ENCODE results near the gene LSS. TPM values are rescaled to one million over a fixed set of nuclear protein-coding genes. Genes with fewer than 3 reads are reported as not detected.

Gene LSS
- total and polyA plus RNA-seq, 8 donors: 34.9 to 184 (median 54.5) TPM

DNA sequence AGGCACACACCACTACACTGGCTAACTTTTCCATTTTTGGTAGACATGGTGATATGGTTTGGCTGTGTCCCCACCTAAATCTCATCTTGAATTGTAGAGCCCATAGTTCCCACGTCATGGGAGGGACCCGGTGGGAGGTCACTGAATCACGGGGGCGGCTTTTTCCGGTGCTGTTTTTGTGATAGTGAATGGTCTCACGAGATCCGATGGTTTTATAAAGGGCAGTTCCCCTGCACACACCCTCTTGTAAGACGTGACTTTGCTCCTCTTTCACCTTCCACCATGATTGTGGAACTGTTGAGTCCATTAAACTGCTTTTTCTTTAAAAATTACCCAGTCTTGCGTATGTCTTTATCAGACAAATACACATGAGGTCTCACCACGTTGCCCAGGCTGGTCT lies 71.9 kb downstream of the LSS start:
- DNase-seq (no peak), ATAC-seq (no peak)
- Histone ChIP-seq H3K4me3 (no peak overlapping the region), H3K9me3 (peaks cover 0 to 5% of the 10 kb centered on the region in 2 donors), H3K27ac (no peak overlapping the region), H3K27me3 (peaks cover 0 to 9% of the 10 kb centered on the region in 2 donors), H3K4me1 (peaks cover 0 to 7% of the 10 kb centered on the region in 2 donors), H3K36me3 (peaks cover 0 to 8% of the 10 kb centered on the region in 2 donors)
- intact Hi-C loops (cut with DNase I): no loop called here
- TF ChIP-seq, protein P1, sequence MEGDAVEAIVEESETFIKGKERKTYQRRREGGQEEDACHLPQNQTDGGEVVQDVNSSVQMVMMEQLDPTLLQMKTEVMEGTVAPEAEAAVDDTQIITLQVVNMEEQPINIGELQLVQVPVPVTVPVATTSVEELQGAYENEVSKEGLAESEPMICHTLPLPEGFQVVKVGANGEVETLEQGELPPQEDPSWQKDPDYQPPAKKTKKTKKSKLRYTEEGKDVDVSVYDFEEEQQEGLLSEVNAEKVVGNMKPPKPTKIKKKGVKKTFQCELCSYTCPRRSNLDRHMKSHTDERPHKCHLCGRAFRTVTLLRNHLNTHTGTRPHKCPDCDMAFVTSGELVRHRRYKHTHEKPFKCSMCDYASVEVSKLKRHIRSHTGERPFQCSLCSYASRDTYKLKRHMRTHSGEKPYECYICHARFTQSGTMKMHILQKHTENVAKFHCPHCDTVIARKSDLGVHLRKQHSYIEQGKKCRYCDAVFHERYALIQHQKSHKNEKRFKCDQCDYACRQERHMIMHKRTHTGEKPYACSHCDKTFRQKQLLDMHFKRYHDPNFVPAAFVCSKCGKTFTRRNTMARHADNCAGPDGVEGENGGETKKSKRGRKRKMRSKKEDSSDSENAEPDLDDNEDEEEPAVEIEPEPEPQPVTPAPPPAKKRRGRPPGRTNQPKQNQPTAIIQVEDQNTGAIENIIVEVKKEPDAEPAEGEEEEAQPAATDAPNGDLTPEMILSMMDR (IDR thresholded peaks at IDR 0.05): no peak

DNA sequence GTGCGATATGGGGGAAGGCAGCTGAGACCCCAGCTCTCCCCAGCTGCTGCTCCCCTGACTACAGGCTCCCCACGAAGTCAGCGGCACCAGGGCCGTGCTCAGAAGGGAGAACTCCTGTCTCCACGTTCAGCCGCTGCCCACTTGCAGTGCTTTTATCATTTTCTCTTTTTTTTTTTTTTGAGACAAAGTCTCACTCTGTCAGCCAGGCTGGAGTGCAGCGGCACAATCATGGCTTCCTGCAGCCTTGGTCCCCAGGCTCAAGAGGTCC lies 72.3 kb downstream of the LSS start:
- DNase-seq (peak in 1 of 4 donors; percentile 66), ATAC-seq (no peak)
- Histone ChIP-seq H3K9me3 (peaks cover 0 to 4% of the 10 kb centered on the region in 2 donors), H3K4me3 (no peak overlapping the region), H3K27me3 (peaks cover 0 to 11% of the 10 kb centered on the region in 2 donors), H3K27ac (no peak overlapping the region), H3K36me3 (peaks cover 0 to 4% of the 10 kb centered on the region in 2 donors), H3K4me1 (peaks cover 0 to 7% of the 10 kb centered on the region in 2 donors)
- intact Hi-C loops (cut with DNase I): no loop called here
- TF ChIP-seq, protein P1 (IDR thresholded peaks at IDR 0.05): no peak

DNA sequence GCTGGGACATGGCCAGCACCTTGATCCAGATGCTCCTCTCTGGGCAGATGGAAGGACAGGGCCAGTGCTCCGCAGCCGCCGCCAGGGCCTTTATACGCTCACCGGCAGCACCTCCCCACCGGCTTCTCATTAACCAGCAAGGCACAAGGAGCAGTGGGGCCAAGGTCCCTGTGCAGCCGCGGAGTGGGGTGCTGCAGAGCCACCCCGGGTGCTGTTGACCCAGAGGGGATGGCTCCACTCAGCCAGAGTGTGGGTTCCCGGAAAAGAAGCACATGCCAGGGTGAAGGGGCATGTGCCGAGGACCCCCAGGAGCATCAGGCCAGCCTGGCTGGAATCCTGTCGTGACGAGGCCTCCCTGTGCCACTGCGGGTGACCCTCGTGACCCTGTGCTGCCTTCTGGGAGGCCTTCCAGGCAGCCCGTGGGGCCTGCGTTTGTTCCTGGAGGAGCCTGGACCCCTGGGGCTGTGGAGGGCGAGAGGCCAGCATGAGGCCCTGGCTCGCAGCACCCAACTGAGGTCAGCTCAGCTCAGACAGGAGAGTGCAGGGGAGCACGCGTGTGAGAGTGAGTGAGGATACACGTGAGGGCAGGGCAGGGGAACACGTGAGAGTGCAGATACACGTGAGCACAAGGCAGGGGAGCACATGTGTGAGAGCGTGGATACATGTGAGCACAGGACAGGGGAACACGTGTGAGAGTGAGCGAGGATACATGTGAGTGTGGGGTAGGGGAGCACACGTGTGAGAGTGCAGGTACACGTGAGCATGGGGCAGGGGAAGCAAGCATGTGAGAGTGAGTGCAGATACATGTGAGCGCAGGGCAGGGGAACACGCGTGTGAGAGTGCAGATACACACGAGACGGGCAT lies 72.8 kb downstream of the LSS start, which contains the start of gene FTCD:
TSS of gene FTCD (minus strand) at position 66 of the 864 bp plus-strand sequence. CDS start at position 10, 56 bp downstream.
- no peaks in the 10 kb centered on the region for H3K9me3 ChIP-seq
- ATAC-seq: no peak
- no peak within 1 kb of the TSS for H3K4me3 ChIP-seq
- peaks cover 0 to 7% of the 10 kb centered on the region in 2 donors for H3K4me1 ChIP-seq
- intact Hi-C loops (cut with DNase I): no loop called here
- TF ChIP-seq, protein P1 (IDR thresholded peaks at IDR 0.05): no peak
- peaks cover 0 to 15% of the 10 kb centered on the region in 2 donors for H3K27me3 ChIP-seq
- no peaks in the 10 kb centered on the region for H3K36me3 ChIP-seq
- DNase-seq: no peak
- H3K27ac ChIP-seq: no peak within 1 kb of the TSS

DNA sequence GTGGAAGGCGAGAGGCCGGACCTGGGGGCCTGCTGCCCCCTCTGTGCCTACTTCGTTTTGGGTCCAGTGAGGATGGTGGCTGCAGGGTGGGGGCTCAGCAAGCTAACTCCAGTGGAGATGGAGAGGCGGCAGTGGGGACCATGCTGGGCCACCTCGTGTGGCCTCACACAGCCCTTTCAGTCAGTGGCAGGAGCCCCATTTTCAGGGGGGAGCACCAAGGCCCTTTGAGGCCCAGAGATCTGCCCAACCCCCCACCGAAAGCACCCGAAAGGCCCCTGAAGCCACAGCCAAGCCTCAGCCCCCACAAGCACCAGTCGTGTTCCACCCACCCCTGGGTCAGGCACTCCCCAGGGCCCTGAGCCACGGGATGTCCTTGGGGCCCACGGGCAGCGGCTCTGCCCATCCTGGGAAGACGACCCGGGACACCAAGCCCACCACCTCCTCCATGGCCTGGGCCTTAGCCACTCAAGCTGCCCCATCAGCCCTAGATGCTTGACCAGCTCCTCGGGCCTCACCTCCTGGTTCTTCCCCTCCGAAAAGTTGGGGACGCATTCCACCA lies 73.5 kb downstream of the LSS start:
- H3K9me3 ChIP-seq: no peaks in the 10 kb centered on the region
- H3K36me3 ChIP-seq: no peaks in the 10 kb centered on the region
- H3K27ac ChIP-seq: no peak overlapping the region
- TF ChIP-seq, protein P1 (IDR thresholded peaks at IDR 0.05): no peak
- no peak for DNase-seq
- intact Hi-C loops (cut with DNase I): no loop called here
- peaks cover 0 to 15% of the 10 kb centered on the region in 2 donors for H3K27me3 ChIP-seq
- ATAC-seq: no peak
- H3K4me3 ChIP-seq: no peak overlapping the region
- peaks cover 0 to 7% of the 10 kb centered on the region in 2 donors for H3K4me1 ChIP-seq

Data from left lung (tissue), 10 donors.